SK-N-SH treated with all-trans-retinoic acid at 6 μM for 48 hours (cell line): Measurements from ENCODE around the gene AMN.

Source experiments
- ATAC-seq: fragments of 200-7000 bp; cut with Tn5 transposase; 3 replicates; pipeline ENCODE4 v1.9.1; 2020; ENCODE audit warnings: mild to moderate bottlenecking, moderate library complexity
- ARNTL ChIP-seq: fragments of 450-650 bp; formaldehyde crosslinking; IDR thresholded peaks from 2 replicates; pipeline ENCODE4 v1.5.0; 2020; ENCODE audit warnings: low read depth, mild to moderate bottlenecking, moderate library complexity, borderline replicate concordance
- BACH2 ChIP-seq: fragments of 250-450 bp; sonication (Bioruptor Pico); IDR thresholded peaks from 2 replicates; pipeline ENCODE4 v1.9.0; 2021; ENCODE audit warnings: mild to moderate bottlenecking, borderline replicate concordance
- CREB5 ChIP-seq: fragments of 250-450 bp; sonication (Bioruptor Pico); IDR thresholded peaks from 2 replicates; pipeline ENCODE4 v1.5.1; 2020; ENCODE audit warnings: low read depth, mild to moderate bottlenecking, moderate library complexity
- CSDC2 ChIP-seq: fragments of 250-450 bp; sonication (Bioruptor Pico); IDR thresholded peaks from 2 replicates; pipeline ENCODE4 v1.5.0; 2020; ENCODE audit warnings: mild to moderate bottlenecking, moderate library complexity
- ESRRG ChIP-seq: fragments of 250-450 bp; sonication (Bioruptor Pico); IDR thresholded peaks from 2 replicates; pipeline ENCODE4 v1.6.1; 2021; ENCODE audit warnings: mild to moderate bottlenecking
- GLIS3 ChIP-seq: fragments of 250-450 bp; sonication (Bioruptor Pico); IDR thresholded peaks from 2 replicates; pipeline ENCODE4 v1.5.0; 2020; ENCODE audit warnings: mild to moderate bottlenecking, moderate library complexity
- ISL1 ChIP-seq: fragments of 250-450 bp; sonication (Bioruptor Pico); IDR thresholded peaks from 2 replicates; pipeline ENCODE4 v2.1.2; 2022; ENCODE audit warnings: mild to moderate bottlenecking, moderate library complexity
- OSR1 ChIP-seq: fragments of 250-450 bp; sonication (Bioruptor Pico); IDR thresholded peaks from 2 replicates; pipeline ENCODE4 v1.8.0; 2022; ENCODE audit warnings: moderate library complexity, mild to moderate bottlenecking, inconsistent platforms
- PATZ1 ChIP-seq: fragments of 250-450 bp; sonication (Bioruptor Pico); IDR thresholded peaks from 2 replicates; pipeline ENCODE4 v1.8.0; 2020; ENCODE audit warnings: mild to moderate bottlenecking, moderate library complexity, borderline replicate concordance
- PPARA ChIP-seq: fragments of 250-450 bp; sonication (Bioruptor Pico); IDR thresholded peaks from 2 replicates; pipeline ENCODE4 v1.5.0; 2020; ENCODE audit warnings: mild to moderate bottlenecking, borderline replicate concordance
- RARB ChIP-seq: fragments of 250-450 bp; sonication (Bioruptor Pico); IDR thresholded peaks from 2 replicates; pipeline ENCODE4 v1.8.0; 2021; ENCODE audit warnings: mild to moderate bottlenecking, moderate library complexity
- SNAI2 ChIP-seq: fragments of 250-450 bp; sonication (Bioruptor Pico); IDR thresholded peaks from 2 replicates; pipeline ENCODE4 v1.5.0; 2020; ENCODE audit warnings: mild to moderate bottlenecking, moderate library complexity
- TCF4 ChIP-seq: fragments of 250-450 bp; sonication (Bioruptor Pico); IDR thresholded peaks from 2 replicates; pipeline ENCODE4 v1.8.0; 2021; ENCODE audit warnings: mild to moderate bottlenecking, moderate library complexity, borderline replicate concordance
- ZC3H10 ChIP-seq: fragments of 250-450 bp; sonication (Bioruptor Pico); IDR thresholded peaks from 2 replicates; pipeline ENCODE4 v1.5.1; 2021; ENCODE audit warnings: mild to moderate bottlenecking, moderate library complexity
- ZFP30 ChIP-seq: fragments of 450-650 bp; formaldehyde crosslinking; IDR thresholded peaks from 2 replicates; pipeline ENCODE4 v1.5.0; 2022; ENCODE audit warnings: mild to moderate bottlenecking, moderate library complexity
- ZNF565 ChIP-seq: fragments of 450-650 bp; formaldehyde crosslinking; conservative IDR thresholded peaks from 2 replicates; pipeline ENCODE4 v1.5.0; 2020; ENCODE audit warnings: low read depth, mild to moderate bottlenecking, moderate library complexity
- ZNF70 ChIP-seq: fragments of 450-650 bp; formaldehyde crosslinking; IDR thresholded peaks from 2 replicates; pipeline ENCODE4 v1.5.0; 2020; ENCODE audit warnings: mild to moderate bottlenecking, moderate library complexity
- ZNF8 ChIP-seq: fragments of 450-650 bp; formaldehyde crosslinking; IDR thresholded peaks from 2 replicates; pipeline ENCODE4 v1.5.0; 2020; ENCODE audit warnings: mild to moderate bottlenecking, moderate library complexity
- TF ChIP-seq, protein P1 (sequence below): fragments of 250-450 bp; sonication (Bioruptor Pico); IDR thresholded peaks from 2 replicates; pipeline ENCODE4 v1.5.1; 2021; ENCODE audit warnings: mild to moderate bottlenecking, moderate library complexity
- TF ChIP-seq, protein P2 (sequence below): fragments of 250-450 bp; sonication (Bioruptor Pico); IDR thresholded peaks from 2 replicates; pipeline ENCODE4 v1.8.0; 2021; ENCODE audit warnings: low read depth, mild to moderate bottlenecking, moderate library complexity, borderline replicate concordance

The AMN gene

DNA sequence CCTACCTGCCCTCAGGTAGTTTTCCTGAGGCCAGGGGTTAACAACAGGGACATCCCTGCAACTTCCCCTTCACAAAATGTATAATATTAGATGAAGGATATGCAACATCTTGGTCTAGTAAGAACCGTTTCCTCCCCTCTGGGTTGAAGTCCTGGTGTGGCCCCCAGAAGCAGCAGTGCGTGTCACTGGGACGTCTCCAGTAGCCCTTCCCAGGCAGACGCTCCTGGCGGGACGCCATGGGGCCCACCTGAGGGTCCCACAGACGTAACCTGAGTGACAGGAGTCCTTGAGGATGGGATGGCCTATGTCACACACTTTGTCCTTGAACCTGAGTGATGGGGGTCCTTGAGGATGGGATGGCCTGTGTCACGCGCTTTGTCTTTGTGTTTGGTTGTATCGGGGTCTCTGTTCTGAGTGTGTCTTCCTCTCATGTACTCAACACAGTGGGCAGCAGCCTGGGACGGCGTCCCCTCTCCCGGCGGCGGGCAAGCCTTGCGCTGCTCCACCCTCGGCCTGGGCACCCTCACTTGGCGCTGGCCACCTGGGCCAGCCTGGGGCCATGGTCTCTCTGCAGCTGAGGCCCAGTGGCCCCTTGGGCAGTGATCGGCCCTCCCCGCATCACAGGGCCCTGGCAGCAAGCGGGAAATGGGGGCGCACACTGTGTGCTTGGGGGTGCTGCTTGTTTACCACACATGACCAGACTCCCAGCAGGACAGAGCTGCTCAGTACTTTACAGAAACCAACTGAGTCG is 14.3 kb upstream of the AMN start:
- TF ChIP-seq PPARA (CRISPR knock-in tag) = no peak
- no peak for TF ChIP-seq ZNF8 (CRISPR knock-in tag)
- ATAC-seq = no peak

GRCh38 chr14:102908766-102909455 is 13.6 kb upstream of the AMN start:
- no peak for ATAC-seq
- TF ChIP-seq ZC3H10 (CRISPR knock-in tag) (no peak), BACH2 (CRISPR knock-in tag) (no peak), PATZ1 (CRISPR knock-in tag) (no peak), ESRRG (CRISPR knock-in tag) (no peak), ARNTL (CRISPR knock-in tag) (no peak), TCF4 (CRISPR knock-in tag) (no peak), SNAI2 (CRISPR knock-in tag) (no peak), PPARA (CRISPR knock-in tag) (no peak), CSDC2 (no peak), CREB5 (no peak), RARB (no peak), ZNF8 (CRISPR knock-in tag) (no peak), ZNF565 (CRISPR knock-in tag) (no peak), ZFP30 (CRISPR knock-in tag) (no peak), ZNF70 (CRISPR knock-in tag) (no peak), ISL1 (no peak)
- TF ChIP-seq, protein P1, sequence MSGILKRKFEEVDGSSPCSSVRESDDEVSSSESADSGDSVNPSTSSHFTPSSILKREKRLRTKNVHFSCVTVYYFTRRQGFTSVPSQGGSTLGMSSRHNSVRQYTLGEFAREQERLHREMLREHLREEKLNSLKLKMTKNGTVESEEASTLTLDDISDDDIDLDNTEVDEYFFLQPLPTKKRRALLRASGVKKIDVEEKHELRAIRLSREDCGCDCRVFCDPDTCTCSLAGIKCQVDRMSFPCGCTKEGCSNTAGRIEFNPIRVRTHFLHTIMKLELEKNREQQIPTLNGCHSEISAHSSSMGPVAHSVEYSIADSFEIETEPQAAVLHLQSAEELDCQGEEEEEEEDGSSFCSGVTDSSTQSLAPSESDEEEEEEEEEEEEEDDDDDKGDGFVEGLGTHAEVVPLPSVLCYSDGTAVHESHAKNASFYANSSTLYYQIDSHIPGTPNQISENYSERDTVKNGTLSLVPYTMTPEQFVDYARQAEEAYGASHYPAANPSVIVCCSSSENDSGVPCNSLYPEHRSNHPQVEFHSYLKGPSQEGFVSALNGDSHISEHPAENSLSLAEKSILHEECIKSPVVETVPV = no peak
- TF ChIP-seq, protein P2, sequence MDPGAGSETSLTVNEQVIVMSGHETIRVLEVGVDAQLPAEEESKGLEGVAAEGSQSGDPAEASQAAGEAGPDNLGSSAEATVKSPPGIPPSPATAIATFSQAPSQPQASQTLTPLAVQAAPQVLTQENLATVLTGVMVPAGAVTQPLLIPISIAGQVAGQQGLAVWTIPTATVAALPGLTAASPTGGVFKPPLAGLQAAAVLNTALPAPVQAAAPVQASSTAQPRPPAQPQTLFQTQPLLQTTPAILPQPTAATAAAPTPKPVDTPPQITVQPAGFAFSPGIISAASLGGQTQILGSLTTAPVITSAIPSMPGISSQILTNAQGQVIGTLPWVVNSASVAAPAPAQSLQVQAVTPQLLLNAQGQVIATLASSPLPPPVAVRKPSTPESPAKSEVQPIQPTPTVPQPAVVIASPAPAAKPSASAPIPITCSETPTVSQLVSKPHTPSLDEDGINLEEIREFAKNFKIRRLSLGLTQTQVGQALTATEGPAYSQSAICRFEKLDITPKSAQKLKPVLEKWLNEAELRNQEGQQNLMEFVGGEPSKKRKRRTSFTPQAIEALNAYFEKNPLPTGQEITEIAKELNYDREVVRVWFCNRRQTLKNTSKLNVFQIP = no peak

DNA sequence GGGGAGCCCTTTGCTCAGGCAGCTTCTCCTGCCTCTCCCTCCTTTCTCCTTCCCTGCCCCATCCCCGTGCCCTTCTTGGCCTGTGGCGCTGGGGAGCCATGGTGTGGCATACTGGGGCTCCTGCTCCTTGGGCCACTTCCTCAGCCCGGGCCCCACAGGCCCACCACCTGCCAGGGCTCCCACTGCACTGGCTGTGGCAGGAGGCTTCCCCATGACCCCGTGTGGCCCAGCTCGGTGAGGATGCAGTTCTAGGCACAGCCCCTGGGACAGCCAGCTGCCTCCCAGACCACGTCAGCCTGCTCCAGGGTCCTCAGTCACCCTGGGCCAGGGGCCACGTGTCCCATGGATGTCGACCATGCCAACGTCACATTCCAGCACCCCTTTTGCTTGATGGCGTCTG is 13.0 kb upstream of the AMN start:
- ATAC-seq = no peak
- TF ChIP-seq ESRRG (CRISPR knock-in tag) (no peak), OSR1 (CRISPR knock-in tag) (no peak), GLIS3 (CRISPR knock-in tag) (no peak), CSDC2 (no peak), ZNF70 (CRISPR knock-in tag) (no peak), ZNF8 (CRISPR knock-in tag) (no peak), PPARA (CRISPR knock-in tag) (no peak), ISL1 (no peak), RARB (no peak), PATZ1 (CRISPR knock-in tag) (no peak), CREB5 (no peak), ZNF565 (CRISPR knock-in tag) (no peak), TCF4 (CRISPR knock-in tag) (no peak)
